Lower leg skin (tissue), 4 donors: Measurements from ENCODE around the gene PRG3. TPM values are rescaled to one million over a fixed set of nuclear protein-coding genes. Genes with fewer than 3 reads are reported as not detected.
"Not testable (repeated sequence)": the region's sequence is repeated elsewhere in the genome, so short reads cannot be mapped to it uniquely, and the experiment has no call there.

ENCODE experiments used
- DNase-seq, 2 donors: peaks; one replicate each; pipeline ENCODE4 v3.0.0-alpha.2; 2019; ENCODE audit warnings: low spot score in 2 of 2
- H3K4me3 ChIP-seq: fragments of 200-600 bp; sonication (generic); 2 replicates; pipeline ENCODE4 v1.5.1; 2017; ENCODE audit warnings: mild to moderate bottlenecking, low read depth; ENCODE audit not compliant: poor library complexity, severe bottlenecking
- CTCF ChIP-seq, 3 donors: fragments of 450-650 bp; IDR thresholded peaks; one replicate each; pipeline ENCODE4 v1.5.1; 2016; ENCODE audit warnings: antibody characterized with exemption in 3 of 3, mild to moderate bottlenecking in 3 of 3, moderate library complexity in 2 of 3
- POLR2A ChIP-seq, 2 donors: fragments of 450-650 bp; IDR thresholded peaks; one replicate each; pipeline ENCODE4 v1.6.1; 2016 to 2017; ENCODE audit warnings: antibody characterized with exemption in 2 of 2, mild to moderate bottlenecking in 1 of 2, moderate library complexity in 1 of 2
- whole genome bisulfite sequencing, 2 donors: methylation state at CpG; one replicate each; pipeline ENCODE4 v1.1.5; 2018; 5-methylcytosine and 5-hydroxymethylcytosine counted together
- intact Hi-C: fragments of 100-400 bp; cut with DNase I; formaldehyde crosslinking; loops from one replicate; pipeline ENCODE4 v1.15.0; 2023; ENCODE audit warnings: low total_unique reads
- total RNA-seq, 4 donors: library from RNA; depleted of rRNA; stranded (reverse); fragments of >200 nt; gene quantifications; one replicate each; pipeline ENCODE4 v1.1.0, GENCODE V29; 2016

The PRG3 gene
- total RNA-seq, 4 donors from 2014 or later = not detected

GRCh38 chr11:57364851-57365660 is 15.9 kb downstream of the PRG3 start:
- intact Hi-C loops = no loop called here
- TF ChIP-seq CTCF (IDR thresholded peaks at IDR 0.05) (no peak), POLR2A (IDR thresholded peaks at IDR 0.05) (no peak)
- DNase-seq = no peak
- 76 to 86% methylated on average over 9 of the region's 9 CpGs for WGBS, 2 donors
- no peak overlapping the region for H3K4me3 ChIP-seq

- DNase-seq = no peak
- H3K4me3 ChIP-seq = no peak overlapping the region
- TF ChIP-seq CTCF (IDR thresholded peaks at IDR 0.05) (no peak), POLR2A (IDR thresholded peaks at IDR 0.05) (no peak)
- intact Hi-C loops = no loop called here
- 51 to 54% methylated on average over 7 of the region's 7 CpGs for WGBS, 2 donors
Observed at GRCh38 chr11:57363131-57364080, 17.5 kb downstream of the PRG3 start.

DNA sequence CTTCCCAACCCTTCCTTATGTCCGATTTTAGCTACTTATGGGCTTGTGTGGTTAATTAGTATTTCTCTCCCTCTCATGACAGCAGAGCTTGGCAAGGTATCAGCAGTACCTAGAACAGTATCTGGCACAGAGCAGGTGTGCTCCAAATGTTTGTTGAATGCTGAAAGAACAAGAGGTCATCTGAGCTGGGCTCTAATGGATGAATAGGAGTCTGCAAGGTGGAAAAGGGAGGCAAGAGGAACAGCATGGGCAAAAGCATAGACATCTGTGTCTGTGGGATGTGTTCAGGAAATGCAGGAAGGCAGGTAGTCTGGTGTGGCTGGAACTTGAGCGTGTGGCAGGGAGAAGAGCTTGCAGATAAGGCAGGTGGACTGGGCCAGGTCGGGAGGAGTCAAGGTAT is 19.0 kb downstream of the PRG3 start:
- 80 to 85% methylated on average over 3 of the region's 3 CpGs for WGBS, 2 donors
- H3K4me3 ChIP-seq = no peak overlapping the region
- TF ChIP-seq POLR2A (IDR thresholded peaks at IDR 0.05) = no peak
- TF ChIP-seq CTCF (IDR thresholded peaks at IDR 0.05) = no peak
- no peak for DNase-seq
- intact Hi-C loops = no loop called here

DNA sequence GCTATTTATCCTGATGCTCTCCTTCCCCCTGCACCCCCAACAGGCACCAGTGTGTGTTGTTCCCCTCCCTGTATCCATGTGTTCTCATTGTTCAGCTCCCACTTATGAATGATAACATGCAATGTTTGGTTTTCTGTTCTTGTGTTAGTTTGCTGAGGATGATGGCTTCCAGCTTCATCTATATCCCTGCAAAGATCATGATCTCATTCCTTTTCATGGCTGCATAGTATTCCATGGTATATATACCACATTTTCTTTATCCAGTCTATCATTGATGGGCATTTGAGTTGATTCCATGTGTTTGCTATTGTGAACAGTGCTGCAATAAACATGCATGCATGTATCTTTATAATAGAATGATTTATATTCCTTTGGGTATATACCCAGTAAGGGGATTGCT is 19.5 kb downstream of the PRG3 start:
- intact Hi-C loops, H3K4me3 ChIP-seq, DNase-seq: not testable (repeated sequence)

- TF ChIP-seq POLR2A (IDR thresholded peaks at IDR 0.05) = no peak
- TF ChIP-seq CTCF (IDR thresholded peaks at IDR 0.05) = no peak
- no peak overlapping the region for H3K4me3 ChIP-seq
- intact Hi-C loops = no loop called here
- 95% methylated on average over 8 of the region's 8 CpGs for WGBS, 2 donors
- DNase-seq = no peak
Observed at GRCh38 chr11:57360991-57361390, 20.0 kb downstream of the PRG3 start.
